Subcutaneous abdominal adipose tissue (tissue), 5 donors: ENCODE measurements around the gene RIMS1.
A peak's percentile ranks its signal among the peaks of the same experiment; 100 is the strongest.

Experiments
- H3K27ac ChIP-seq: one replicate; pipeline ENCODE4 v1.7.0; 2013; ENCODE audit warnings: low read depth, mild to moderate bottlenecking, inconsistent platforms, low read length, moderate library complexity
- H3K27me3 ChIP-seq, 5 donors: one replicate each; pipeline ENCODE4 v1.7.0; 2013; ENCODE audit warnings: low read length in 5 of 5, inconsistent platforms in 1 of 5; ENCODE audit not compliant: control insufficient read depth in 5 of 5, insufficient read depth in 4 of 5
- H3K36me3 ChIP-seq, 5 donors: one replicate each; pipeline ENCODE4 v1.7.0; 2013; ENCODE audit warnings: low read length in 5 of 5; ENCODE audit not compliant: control insufficient read depth in 5 of 5, insufficient read depth in 5 of 5
- H3K4me1 ChIP-seq, 5 donors: one replicate each; pipeline ENCODE4 v1.7.0; 2013; ENCODE audit warnings: low read length in 5 of 5, mild to moderate bottlenecking in 3 of 5, moderate library complexity in 1 of 5; ENCODE audit not compliant: control insufficient read depth in 5 of 5, insufficient read depth in 5 of 5
- H3K4me3 ChIP-seq, 5 donors: one replicate each; pipeline ENCODE4 v1.7.0; 2013; ENCODE audit warnings: low read length in 5 of 5, low read depth in 1 of 5
- H3K9ac ChIP-seq, 5 donors: one replicate each; pipeline ENCODE4 v1.7.0; 2013; ENCODE audit warnings: low read length in 5 of 5, mild to moderate bottlenecking in 4 of 5, moderate library complexity in 3 of 5
- H3K9me3 ChIP-seq, 5 donors: one replicate each; pipeline ENCODE4 v1.7.0; 2013; ENCODE audit warnings: low read length in 5 of 5; ENCODE audit not compliant: control insufficient read depth in 5 of 5
- donor health status: healthy.
- donor health status: healthy.
- donor health status: healthy.
- donor health status: healthy.
- donor health status: healthy.

The RIMS1 gene

DNA sequence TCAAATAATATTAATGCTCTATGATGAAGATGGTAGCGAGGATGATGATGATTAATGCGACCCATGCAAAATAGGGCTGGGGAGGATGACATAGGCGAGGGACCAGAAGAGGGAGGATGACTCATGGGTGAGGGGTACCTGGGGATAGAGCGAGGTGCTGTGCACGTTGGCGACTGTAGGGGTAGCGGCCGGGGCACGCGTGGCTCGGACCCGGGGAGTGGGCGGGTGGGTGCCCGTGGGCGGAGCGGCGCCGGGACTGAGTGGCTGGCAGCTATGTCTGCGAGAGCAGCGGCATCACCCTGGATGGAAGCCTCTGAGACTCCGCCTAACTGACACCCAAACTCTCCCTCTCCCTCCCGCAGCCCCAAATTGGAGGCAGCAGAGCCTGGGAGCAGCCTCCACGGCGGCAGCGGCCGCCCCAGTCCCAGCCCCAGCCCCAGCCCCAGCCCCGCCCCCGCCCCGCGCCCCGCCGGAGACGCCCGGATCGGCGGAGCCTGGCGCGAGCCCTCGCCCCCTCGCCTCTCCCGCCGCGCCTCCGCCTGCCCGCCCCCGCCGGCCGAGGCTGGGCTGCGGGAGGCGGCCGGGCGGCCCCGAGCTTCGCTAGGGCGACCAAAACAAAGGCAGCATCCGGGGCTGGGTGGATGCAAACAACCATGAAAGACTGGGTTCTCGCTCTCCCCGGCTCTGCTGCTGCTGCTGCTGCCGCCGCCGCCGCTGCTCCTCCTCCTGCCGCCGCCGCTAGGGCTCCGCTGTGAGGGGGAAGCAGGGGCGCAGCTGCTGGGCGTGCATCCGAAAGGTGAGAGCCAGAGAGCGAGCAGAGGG is at the start of gene RIMS1:
Gene RIMS1, plus strand, starts transcription at position 367 of the 822 bp plus-strand sequence. CDS start 474 bp downstream, outside the sequence.
- Histone ChIP-seq H3K9ac (no peak within 1 kb of the TSS), H3K4me3 (peak within 1 kb of the TSS in 3 of 5 donors; percentile 36 to 57 (median 44)), H3K9me3 (no peaks in the 10 kb centered on the region), H3K27ac (no peak within 1 kb of the TSS), H3K4me1 (peaks cover 0 to 7% (median 5%) of the 10 kb centered on the region in 5 donors), H3K27me3 (peaks cover 15 to 30% (median 19%) of the 10 kb centered on the region in 5 donors), H3K36me3 (no peaks in the 10 kb centered on the region)

DNA sequence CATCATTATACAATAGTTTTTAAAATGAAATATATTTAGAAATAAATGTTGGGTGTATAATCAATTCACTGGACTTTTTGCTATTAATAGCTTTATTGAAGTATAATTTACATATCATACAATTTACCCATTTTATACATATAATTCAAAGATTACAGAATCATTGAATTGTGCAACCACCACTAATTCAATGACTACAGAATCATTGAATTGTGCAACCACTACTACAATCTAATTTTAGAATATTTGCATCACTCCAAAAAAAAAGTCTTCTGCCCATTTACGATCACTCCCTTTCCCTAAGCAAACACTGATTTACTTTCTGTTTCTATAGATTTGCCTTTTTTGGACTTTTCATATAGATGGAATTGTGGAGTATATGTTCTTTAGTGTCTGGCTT is 35.1 kb upstream of the RIMS1 start:
- no peak overlapping the region for H3K4me3 ChIP-seq
- no peak overlapping the region for H3K27ac ChIP-seq
- H3K9me3 ChIP-seq = no peaks in the 10 kb centered on the region
- no peaks in the 10 kb centered on the region for H3K36me3 ChIP-seq
- H3K27me3 ChIP-seq = no peaks in the 10 kb centered on the region
- no peaks in the 10 kb centered on the region for H3K4me1 ChIP-seq
- no peak overlapping the region for H3K9ac ChIP-seq

DNA sequence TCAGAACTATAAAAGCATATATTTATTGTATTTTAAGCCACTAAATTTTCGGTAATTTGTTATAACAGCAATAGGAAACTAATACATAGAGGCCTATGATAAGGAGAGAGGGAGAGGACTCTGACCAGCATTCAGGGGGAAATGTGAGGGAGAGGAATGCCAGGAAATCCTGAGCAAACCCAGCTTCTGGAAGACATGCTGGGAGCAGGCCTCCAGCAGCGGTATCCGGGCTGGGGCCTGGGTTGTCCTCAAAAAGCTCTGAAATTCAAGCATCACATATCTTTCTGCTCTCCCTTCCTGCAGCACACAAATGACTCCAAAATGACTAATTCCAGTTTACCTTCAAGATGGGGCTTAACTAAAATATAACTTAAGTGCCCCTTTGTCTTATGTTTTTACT is 33.4 kb upstream of the RIMS1 start:
- Histone ChIP-seq H3K9me3 (no peaks in the 10 kb centered on the region), H3K4me1 (no peaks in the 10 kb centered on the region), H3K36me3 (no peaks in the 10 kb centered on the region), H3K27ac (no peak overlapping the region), H3K27me3 (no peaks in the 10 kb centered on the region), H3K9ac (no peak overlapping the region), H3K4me3 (no peak overlapping the region)

- Histone ChIP-seq H3K4me3 (no peak overlapping the region), H3K9me3 (no peaks in the 10 kb centered on the region), H3K27ac (no peak overlapping the region), H3K27me3 (no peaks in the 10 kb centered on the region), H3K9ac (no peak overlapping the region), H3K36me3 (no peaks in the 10 kb centered on the region), H3K4me1 (no peaks in the 10 kb centered on the region)
Observed at GRCh38 chr6:71855406-71855805, 30.9 kb upstream of the RIMS1 start.

DNA sequence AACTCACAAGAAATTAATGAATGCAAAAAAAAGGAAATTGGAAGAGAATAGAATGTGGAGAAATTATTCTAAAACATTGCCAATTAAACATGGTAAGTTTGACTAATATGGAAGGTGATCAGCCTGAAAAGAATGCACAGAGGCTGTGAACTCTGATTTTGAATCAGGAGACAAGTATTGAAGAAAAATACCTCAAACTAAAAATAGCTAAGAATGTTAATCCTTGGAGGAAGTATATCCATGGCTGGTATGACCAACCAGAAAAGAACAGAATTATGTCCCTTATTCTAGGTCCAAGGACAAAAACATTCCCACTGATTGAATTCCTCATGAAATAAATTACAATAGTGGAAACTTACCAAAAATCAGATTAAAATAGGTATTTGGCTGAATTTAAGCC is 7.3 kb upstream of the RIMS1 start:
- H3K36me3 ChIP-seq = no peaks in the 10 kb centered on the region
- H3K9me3 ChIP-seq = no peaks in the 10 kb centered on the region
- no peaks in the 10 kb centered on the region for H3K4me1 ChIP-seq
- H3K9ac ChIP-seq = no peak overlapping the region
- H3K27ac ChIP-seq = no peak overlapping the region
- no peaks in the 10 kb centered on the region for H3K27me3 ChIP-seq
- H3K4me3 ChIP-seq = no peak overlapping the region

- no peaks in the 10 kb centered on the region for H3K36me3 ChIP-seq
- peaks cover 15 to 30% (median 19%) of the 10 kb centered on the region in 5 donors for H3K27me3 ChIP-seq
- H3K4me3 ChIP-seq = peak overlapping the region in 3 of 5 donors; percentile 36 to 57 (median 44)
- no peaks in the 10 kb centered on the region for H3K9me3 ChIP-seq
- H3K9ac ChIP-seq = no peak overlapping the region
- no peak overlapping the region for H3K27ac ChIP-seq
- peaks cover 0 to 7% (median 5%) of the 10 kb centered on the region in 5 donors for H3K4me1 ChIP-seq
Observed at GRCh38 chr6:71887006-71887743, 825 bp downstream of the RIMS1 start.

- H3K27me3 ChIP-seq = peaks cover 15 to 30% (median 19%) of the 10 kb centered on the region in 5 donors
- H3K27ac ChIP-seq = no peak overlapping the region
- no peaks in the 10 kb centered on the region for H3K9me3 ChIP-seq
- H3K4me3 ChIP-seq = no peak overlapping the region
- H3K9ac ChIP-seq = no peak overlapping the region
- H3K36me3 ChIP-seq = no peaks in the 10 kb centered on the region
- peaks cover 0 to 7% (median 5%) of the 10 kb centered on the region in 5 donors for H3K4me1 ChIP-seq
Observed at GRCh38 chr6:71887744-71888230, 1.4 kb downstream of the RIMS1 start.

- H3K4me3 ChIP-seq = no peak overlapping the region
- H3K4me1 ChIP-seq = peaks cover 0 to 7% (median 5%) of the 10 kb centered on the region in 5 donors
- peaks cover 15 to 30% (median 19%) of the 10 kb centered on the region in 5 donors for H3K27me3 ChIP-seq
- no peak overlapping the region for H3K27ac ChIP-seq
- H3K9me3 ChIP-seq = no peaks in the 10 kb centered on the region
- H3K36me3 ChIP-seq = no peaks in the 10 kb centered on the region
- H3K9ac ChIP-seq = no peak overlapping the region
Observed at GRCh38 chr6:71888756-71889340, 2.5 kb downstream of the RIMS1 start.

- Histone ChIP-seq H3K9me3 (no peaks in the 10 kb centered on the region), H3K36me3 (no peaks in the 10 kb centered on the region), H3K27me3 (peaks cover 15 to 30% (median 19%) of the 10 kb centered on the region in 5 donors), H3K4me1 (peaks cover 0 to 7% (median 5%) of the 10 kb centered on the region in 5 donors), H3K4me3 (no peak overlapping the region), H3K9ac (no peak overlapping the region), H3K27ac (no peak overlapping the region)
Observed at GRCh38 chr6:71889366-71889765, 3.0 kb downstream of the RIMS1 start.
